Measurements from ENCODE around the gene AOPEP.
"Not testable (repeated sequence)": the region's sequence is repeated elsewhere in the genome, so short reads cannot be mapped to it uniquely, and the experiment has no call there.

Gene AOPEP

DNA sequence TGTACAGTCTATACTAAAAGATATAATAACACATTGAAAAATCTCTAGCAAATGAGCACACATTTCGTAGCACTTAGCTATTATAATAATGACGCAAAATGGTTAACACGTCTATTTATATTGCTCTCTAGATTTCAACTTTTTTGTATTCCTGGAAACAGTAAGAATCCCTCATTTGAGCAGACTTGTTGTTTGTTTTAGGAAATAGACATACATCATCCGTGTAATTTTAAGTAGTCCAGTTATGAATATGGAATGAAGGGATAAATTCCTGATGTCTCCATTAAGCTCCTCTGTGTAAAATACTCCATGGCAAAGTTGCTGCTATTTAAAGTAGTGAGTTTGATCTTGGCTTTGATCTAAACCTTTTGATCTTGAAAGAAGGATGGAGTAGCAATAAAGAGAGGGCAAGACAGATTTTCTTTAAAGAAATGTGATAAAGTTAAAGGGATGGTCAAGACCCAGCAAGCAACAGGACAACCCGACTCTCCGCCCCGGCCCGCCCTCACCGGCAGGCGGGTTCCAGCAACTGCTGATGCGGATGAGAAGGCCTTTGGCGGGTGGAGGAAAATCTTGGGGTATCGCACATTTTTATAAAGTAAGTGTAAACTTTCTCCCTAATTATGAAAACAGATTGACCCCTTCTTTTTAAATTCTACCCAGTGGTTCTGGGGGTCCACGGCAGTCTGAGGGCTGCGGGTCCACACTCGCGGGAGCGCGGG, 277.4 kb downstream of the AOPEP start:
- no peak for DNase-seq

DNA sequence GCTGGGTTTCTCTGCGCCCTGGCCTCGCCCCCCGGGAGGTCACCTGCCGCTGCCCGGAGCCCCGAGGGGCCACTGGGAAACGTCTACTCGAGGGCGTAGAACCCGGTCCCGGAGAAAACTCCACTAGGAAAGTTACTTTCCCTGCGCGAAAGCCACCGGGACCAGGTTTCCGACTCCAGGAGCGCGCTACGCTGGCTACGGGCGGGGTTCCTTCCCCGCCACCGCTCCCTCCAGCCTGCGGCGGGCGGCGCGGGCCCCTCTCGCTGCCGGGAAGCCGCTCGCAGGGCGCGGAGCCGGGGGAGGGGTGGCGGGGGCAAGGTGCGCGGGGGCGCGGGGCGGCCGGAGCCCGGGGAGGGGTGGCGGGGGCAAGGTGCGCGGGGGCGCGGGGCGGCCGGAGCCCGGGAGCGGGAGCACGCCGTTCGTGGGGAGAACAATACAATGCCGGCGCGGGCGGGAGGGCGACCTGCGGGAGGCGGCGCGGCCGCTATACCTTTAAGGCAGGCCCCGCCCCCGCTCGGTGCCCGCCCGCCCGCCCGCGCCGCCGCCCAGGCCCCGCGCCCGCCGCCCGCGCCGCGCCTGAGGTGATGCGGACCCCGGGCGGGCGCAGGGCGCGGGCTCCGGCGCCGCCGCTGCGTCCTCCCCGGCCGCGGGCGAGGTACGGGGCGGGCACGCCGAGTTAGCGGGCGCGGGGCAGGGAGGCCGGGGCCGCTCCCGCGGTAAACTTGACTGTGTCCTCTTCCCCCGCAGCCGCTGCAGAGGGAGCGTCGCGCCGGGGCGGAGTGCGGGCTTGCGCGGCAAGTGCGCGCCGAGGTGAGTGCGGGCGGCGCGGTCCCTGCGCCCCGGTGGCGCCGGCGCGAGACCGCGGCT, 278.1 kb downstream of the AOPEP start:
- peak; percentile 8 for DNase-seq

DNA sequence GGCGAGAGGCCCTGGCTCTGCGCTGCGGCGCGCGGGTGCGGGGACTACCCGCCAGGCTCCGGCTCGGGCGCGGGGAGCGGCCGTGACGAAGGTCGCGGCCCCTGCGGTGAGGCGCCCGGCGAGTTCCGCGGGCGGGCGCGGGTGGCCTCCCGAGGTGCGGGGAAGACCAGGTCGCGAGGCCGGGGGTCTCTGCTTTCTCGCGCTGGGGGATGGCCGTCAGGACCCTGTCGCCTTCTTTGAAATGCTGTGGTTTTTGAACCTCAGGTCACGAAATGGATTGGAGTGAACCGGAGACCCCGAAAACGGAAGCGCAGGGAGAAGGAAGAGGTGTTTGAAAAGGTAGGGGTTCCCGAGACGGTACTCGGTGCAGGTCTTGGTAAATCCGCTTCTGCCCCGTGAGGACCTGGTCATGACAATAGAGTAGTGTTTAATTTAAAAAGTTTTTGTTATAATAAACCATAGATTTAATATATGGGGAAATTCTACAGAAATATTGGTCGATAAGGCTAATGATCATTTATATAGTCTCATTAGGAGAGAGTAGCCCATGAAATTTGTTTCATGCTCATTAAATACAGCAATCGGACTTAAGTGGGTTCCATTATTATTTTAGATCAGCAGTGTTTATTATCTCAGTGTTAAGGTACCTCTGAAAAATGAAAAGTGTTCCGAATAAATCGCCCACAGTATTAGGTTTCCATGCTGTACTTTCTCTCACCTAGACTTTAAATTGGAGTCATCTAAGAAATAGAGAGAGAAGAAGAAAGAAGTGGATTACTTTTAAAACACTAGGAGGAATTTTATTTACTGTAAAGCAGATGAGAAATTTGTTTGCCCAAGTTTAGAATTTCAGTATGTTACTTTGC, 279.0 kb downstream of the AOPEP start:
- no peak for DNase-seq

DNA sequence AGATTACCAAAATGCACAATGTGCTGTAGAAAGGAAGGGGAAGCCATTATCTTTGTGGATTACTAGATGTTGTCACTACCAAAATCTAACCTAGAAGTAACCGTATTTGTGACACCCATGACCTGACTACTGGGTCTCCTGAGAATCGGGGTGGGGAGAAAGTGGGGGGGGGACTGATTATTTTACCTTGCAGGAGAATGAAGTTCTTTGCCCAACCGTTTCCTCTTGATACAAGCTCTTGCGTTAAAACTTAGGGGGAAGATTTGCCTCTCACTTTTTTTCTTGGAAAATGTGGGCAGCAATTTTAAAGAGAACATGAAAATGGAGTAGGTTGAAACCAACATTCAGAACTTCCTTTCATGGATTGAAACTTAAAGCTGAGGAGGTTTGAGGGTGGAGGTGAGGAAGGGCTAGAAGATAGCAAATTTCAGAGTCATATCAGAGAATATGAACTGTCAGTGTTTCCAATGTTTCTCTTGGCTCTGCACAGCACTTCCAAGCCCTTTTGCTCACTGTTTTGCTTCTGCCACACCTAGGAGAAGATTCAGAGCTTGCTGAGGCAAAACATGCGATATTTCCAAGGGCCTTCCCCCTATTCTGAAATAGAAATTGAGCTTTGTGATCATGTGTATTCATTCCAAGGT, 280.8 kb downstream of the AOPEP start:
- DNase-seq = no peak

DNA sequence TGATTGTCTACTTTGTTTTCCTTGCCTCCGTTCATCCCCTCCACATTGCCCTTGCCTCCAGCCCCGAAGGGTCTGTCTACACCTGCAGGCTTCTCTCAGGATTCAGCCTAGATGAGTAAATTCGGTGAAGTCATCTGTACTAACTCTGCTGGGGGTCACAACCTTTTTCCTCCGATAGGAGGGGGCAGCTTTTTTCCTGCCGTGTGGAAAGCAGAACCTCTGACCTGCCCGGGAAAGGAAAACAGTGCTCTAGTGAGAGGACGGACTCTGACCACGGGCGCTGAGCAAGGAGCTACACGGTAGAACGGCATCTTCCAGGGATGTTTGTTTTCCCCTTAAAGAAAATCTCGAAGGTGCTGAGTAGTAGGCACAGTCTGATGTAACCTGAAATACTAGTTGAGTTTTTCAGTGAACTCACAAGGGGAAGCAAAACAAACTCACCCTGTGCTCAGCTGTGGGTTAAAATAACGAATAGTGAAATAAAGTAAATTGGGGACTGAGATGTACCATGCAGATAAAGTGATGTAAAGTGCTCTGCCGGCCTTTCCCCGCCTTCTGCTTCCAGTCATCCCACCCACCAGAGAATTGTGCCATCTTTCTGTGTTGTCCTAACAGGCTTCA, 281.8 kb downstream of the AOPEP start:
- DNase-seq = no peak

DNA sequence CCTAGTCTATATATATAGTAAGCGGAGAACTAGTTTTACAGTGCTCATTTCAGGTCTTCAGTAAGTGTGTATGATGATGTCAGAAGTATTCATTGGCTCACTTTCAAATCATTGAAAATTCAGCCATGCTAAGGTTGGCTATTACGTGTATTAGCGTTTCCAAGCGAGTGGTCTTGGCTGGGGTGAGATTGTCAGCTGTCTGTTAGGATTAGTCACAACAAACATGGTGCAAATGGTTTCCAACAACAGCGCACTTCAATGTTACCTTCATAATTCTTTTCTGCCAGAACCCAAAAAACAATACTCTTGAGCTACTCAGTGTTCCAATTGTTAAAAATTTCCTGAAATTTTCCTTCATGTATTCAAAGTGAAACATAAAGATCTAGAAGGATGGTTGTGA, 283.0 kb downstream of the AOPEP start:
- no peak for DNase-seq

DNA sequence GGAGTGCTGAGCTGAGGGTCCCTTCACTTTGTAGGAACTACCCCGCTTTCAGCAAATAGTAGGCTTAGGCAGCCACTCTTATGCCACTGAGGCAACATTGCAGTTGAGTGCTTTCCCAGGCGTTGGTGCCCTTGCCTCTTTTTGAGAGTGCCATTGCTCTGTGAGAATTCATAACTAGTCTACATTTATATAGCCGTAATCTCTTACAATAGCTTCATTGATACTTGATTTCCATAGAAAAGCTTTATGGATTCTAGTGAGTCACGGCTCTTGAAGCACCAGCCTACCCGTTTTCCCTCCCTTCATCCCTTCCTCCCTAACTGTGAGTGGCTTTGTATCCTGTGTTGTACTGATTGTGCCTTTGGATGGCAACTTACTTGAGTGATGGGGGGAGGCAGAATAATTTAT, 283.9 kb downstream of the AOPEP start:
- DNase-seq = no peak

DNA sequence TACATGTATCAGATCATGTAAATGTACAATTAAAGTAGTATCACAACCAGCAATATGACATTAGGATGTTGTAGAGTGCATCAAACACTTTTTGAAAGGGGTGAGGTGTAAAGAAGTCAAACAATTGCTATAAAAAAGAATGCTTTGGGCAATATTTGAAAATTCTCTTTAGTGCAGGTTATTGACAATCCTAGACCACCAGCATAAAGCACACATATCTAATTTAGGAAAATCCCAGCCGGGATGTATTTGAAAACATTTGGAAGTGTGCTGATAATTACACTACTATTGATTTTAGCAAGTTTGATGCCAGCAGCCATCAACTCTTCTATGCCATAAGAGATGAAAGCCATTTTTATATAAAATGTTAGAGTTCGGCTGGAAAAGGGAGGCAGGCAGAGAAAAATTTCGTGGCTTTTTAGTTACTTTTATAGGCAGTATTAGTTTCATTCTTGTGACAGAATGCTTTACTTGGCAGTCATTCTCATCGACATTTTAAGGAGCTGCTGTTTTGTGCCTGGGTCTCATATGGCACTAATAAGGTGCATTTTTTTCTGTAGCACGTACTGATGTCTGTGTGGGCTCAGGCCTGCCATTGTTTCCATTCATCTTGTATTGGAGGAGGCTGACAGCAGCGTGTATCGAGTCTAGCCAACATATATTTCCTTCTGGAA, 285.7 kb downstream of the AOPEP start:
- no peak for DNase-seq

DNA sequence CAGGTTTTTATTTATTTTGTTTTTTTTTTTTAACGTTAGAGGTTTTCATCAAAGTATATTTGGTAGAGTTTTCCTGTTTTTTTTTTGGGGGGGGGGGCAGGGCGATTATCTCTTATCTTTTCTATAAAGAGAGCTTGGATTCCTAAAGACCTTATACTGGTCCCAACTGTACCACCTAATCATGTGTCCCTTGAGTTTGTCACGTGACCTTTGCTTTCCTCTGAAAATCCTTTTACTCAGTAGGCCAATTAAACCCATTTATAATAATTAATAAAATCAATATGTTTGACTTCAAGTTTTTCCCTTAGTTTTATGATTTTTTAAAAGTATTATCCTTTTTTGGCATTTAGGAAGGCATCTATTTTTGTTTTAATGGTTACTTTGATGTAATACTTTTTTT, 286.4 kb downstream of the AOPEP start:
- no peak for DNase-seq

DNA sequence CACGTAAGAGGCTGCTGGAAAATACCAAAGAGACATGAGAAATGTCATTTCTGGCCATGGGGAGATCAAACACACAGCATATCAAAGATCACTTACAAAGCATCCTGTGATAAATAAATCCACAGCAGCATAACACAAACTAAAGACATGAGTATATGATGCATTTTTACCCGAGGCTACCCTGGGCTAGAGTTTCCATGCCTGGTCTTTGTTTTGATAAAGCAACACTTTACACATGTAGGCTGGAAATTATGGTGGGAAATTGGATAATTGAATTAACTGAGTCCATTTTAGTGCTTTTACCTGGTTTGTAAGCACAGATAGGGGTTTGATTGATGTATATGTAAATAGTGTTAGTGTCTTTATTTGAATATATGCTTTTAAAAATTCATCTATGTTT, 288.4 kb downstream of the AOPEP start:
- no peak for DNase-seq

DNA sequence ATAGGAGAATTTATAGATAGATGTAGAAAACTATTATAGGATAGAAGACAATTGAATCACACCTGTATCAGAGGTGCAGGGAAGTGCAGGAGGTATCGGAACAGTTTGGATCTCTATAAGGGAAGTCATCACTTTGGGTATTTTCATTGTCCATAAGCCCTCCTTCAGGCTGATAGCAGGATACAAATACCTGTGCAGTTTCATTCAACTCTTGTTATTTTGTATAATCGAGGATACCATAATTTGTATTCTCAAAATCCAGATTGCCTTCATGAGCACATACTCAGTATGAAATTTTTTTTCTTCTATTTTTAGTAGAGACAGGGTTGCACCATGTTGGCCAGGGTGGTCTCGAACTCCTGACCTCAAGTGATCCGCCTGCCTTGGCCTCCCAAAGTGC, 289.1 kb downstream of the AOPEP start:
- DNase-seq = no peak

DNA sequence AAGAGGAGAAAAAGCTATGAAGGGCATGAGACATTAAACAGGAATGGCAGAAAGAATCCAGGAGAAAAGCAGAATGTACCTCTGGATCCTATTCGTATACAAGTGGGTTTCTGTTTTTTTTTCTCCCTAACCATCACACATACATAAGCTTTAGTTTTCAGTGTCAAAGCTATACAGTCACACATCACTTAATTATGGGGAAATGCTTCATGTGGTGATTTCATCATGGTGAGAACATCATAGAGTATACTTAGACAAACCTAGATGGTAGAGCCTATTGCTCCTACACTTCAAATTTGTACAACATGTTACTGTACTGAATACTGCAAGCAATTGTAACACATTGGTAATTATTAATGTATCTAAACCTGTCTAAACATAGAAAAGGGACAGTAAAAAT, 290.6 kb downstream of the AOPEP start:
- DNase-seq = no peak

DNA sequence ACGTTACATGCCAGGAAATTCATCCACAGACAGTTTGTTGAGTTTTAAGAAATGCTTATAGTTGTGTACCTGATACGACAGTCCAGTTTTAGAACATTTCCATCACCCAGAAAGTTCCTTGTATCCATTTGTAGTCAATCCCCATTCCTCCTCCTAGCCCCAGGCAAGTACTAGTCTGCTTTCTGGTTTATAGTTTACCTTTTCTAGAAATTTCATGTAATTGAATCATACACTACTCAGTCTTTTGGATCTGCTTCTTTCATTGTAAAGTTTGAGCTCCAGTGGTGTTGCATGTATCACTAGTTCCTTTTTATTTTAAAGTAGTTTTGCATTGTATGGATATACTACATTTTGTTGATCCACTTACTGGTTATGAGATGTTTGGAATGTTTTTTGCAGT, 291.2 kb downstream of the AOPEP start:
- no peak for DNase-seq

DNA sequence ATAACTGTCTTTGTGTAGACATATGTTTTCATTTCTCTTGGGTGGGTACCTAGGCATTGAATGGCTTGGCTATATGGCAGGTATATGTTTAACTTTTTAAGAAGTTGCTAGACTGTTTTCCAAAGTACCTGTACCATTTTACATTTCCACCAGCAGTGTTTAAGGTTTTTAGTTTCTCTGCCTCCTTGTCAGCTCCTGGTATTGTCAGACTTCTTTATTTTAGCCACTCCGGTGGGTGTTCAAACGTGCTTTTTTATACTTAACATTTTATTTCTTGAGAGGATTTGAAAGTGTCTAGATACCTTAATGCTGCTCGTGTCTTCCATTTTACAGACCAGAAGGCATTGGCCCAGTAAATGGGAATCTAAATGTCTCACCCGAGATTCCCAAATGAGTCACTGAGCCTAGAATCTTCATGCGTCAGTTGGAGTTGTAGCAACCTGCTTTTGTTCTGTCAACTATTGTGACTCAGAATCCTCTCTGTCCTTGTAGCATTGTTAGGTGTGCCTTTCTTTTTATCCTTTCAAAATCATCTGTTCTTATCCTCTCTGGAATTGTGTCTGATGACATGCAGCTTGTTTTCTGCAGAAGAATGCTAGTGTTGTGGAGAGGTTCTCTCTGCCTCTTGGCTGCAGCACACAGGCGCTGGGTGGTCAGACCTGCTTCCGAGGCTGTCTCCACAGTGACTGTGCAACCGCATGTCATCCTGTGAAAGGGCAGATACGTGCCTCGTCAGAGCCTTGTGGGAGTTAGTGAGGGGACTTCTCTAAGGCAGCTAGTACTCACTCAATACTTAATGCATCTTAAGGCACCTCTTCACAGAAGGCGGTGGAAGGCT, 291.8 kb downstream of the AOPEP start:
- no peak for DNase-seq

DNA sequence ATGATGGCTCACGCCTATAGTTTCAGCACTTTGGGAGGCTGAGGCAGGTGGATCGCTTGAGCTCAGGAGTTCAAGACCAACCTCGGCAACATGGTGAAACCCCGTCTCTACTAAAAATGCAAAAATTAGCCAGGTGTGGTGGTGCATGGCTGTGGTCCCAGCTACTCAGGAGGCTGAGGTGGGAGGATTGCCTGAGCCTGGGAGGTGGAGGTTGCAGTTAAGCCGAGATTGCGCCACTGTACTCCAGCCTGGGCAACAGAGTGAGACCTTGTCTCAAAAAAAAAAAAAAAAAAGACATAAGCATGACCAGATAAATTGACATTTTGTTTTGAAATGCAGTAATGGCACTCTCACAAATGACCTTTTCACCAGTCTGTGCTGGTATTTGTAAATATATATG, 294.1 kb downstream of the AOPEP start:
- DNase-seq = not testable (repeated sequence)

DNA sequence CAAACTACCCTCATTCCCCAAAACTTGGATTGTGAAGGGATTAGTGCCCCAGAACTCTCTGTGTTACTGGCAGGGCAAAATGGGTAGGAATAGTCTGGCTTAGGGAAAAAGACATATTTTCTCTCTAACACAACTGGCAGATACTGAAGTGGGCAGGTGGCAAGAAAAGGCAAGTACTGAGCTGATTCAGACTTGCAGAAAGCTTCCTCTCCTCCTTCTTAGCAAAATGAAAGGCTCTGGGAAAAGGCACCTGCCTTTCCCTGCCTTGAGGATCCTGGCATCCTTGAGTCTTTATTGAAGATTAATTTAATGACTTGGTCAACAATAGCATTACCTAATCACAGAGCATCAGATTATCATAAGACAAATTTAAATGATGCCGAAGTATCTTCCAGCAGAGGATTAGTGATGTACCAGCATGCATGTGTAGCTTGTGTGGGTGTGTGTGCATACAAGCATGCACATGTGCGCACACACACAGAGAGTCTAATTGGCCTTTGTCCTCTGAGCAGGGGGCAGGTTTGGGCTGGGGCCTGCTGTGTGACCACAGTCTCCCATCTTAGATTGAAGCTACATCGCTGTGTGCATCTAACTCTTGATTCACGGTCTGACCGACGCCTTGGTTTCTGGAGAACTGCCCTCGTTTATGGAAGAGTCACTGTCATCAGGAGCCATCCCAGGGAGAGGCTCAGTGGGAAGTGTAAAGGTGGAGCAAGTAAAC, 294.8 kb downstream of the AOPEP start:
- DNase-seq = no peak

DNA sequence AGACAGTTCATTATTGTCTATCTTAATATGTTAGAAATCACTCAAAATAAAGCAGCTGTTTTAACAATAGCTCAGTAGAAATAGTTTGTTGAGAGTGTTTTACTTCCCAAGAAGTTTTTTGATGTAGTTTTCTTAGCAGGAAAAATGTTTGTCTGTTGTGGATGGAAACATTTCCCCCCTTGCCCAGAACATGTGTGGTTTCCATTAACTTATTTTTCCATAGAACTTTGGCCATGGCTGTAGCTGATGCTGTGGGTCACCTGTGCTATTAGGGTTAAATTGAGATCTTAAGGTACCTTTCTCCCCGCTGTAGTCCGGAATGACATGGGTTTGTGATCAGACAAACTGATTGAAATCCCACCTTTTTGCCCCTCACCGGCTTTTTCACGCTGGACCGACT, 296.2 kb downstream of the AOPEP start:
- no peak for DNase-seq

DNA sequence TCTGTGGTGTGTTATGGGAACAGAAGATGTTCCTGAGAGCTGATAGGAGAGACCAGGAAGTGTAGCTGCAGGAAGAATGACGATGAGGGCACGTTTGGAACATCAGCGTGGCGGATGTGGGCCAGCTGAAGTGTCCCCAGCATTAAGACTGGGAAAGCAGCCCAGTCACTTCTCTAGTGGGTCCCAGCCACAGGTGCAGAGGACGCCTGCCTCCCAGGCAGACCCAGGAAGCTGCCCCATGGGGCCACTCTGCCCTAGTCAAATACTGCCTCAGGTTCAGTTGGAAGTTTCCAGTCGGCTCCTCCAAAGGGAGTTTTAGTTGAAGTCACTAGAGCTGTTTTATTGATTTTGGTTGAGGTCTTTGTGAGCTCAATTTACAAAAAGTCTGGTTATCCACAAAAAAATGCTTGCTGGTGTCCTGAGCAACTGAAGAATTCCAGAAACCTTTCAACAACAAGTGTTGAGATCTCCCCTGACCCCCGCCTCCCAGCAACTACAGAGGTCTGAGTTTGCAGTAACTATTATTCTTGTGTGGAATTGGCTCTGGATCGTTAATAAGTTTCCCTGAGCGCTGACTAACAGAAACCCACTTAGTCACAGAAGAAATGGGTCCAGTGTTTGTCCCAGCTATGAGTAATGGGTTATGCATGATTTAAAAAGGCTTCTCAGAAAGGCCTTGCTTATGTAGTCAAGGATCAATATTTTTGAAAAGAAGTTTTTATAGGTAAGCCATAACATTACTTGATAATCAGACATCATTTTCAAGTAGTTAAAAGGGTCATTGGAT, 296.9 kb downstream of the AOPEP start:
- DNase-seq = no peak

DNA sequence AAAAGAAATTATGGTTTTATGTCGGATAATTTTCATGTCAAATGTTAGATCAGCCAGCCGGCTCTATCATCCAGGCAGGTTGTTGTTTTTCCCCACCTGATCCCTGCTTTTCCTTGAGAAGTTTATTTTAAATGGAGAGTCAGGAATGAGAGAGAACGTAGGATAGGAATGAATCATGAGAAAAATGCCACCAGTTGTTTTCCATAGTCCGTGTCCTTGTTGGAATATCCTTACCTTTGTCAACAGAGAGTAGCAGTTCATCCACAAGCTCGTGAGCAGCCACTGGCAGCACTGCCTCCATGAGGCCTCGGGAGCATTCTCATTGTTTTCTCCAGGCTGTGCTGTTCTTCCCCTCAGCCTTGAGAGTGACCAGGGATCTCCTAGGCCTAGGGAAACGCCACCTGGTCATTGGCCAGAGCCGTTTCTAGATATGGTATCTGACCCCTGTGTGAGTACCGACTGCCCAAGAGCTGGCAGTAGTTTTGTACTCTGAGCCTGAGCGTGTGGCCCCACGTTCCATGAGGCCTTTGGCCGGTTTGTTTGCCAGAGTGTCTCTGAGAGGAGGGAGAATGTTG, 297.7 kb downstream of the AOPEP start:
- DNase-seq = no peak

Data from CD4-positive, alpha-beta T cell treated with Interleukin-12 subunit alpha and Interleukin-12 subunit beta, for 1 hour (primary cell).